HL-60 (cell line): ENCODE results near the gene TRDN.

Experiments
- DNase-seq, 2 experiments: peaks; one replicate each; pipeline ENCODE4 v3.0.0-alpha.2; 2010 to 2020; ENCODE audit warnings: low read depth in 1 of 2, low spot score in 1 of 2
- H3K27ac ChIP-seq: fragments of 250-450 bp; sonication (Bioruptor Pico); replicated peaks from 2 replicates; pipeline ENCODE4 v1.5.1; 2020; ENCODE audit warnings: mild to moderate bottlenecking, moderate library complexity
- H3K27me3 ChIP-seq: fragments of 250-450 bp; sonication (Bioruptor Pico); 2 replicates; pipeline ENCODE4 v1.5.1; 2021; ENCODE audit warnings: mild to moderate bottlenecking, moderate library complexity; ENCODE audit not compliant: insufficient read depth, poor library complexity, severe bottlenecking
- H3K4me3 ChIP-seq: replicated peaks from 2 replicates; pipeline ENCODE4 v1.5.1; 2011; ENCODE audit warnings: mild to moderate bottlenecking, control low read depth, low read length; ENCODE audit not compliant: insufficient read depth
- CTCF ChIP-seq: IDR thresholded peaks from one replicate; pipeline ENCODE4 v1.5.1; 2011; ENCODE audit warnings: low read length, control low read depth, inconsistent platforms; ENCODE audit not compliant: insufficient read depth
- GABPA ChIP-seq: IDR thresholded peaks from 2 replicates; pipeline ENCODE4 v1.6.1; 2012; ENCODE audit warnings: low read depth
- POLR2AphosphoS5 ChIP-seq: IDR thresholded peaks from 2 replicates; pipeline ENCODE4 v1.6.1; 2012; ENCODE audit warnings: low read depth
- REST ChIP-seq: IDR thresholded peaks from 2 replicates; pipeline ENCODE4 v1.6.1; 2012; ENCODE audit warnings: low read depth; ENCODE audit not compliant: insufficient replicate concordance
- SPI1 ChIP-seq: IDR thresholded peaks from 2 replicates; pipeline ENCODE4 v1.6.1; 2012; ENCODE audit warnings: low read depth, mild to moderate bottlenecking, borderline replicate concordance

Gene TRDN

DNA sequence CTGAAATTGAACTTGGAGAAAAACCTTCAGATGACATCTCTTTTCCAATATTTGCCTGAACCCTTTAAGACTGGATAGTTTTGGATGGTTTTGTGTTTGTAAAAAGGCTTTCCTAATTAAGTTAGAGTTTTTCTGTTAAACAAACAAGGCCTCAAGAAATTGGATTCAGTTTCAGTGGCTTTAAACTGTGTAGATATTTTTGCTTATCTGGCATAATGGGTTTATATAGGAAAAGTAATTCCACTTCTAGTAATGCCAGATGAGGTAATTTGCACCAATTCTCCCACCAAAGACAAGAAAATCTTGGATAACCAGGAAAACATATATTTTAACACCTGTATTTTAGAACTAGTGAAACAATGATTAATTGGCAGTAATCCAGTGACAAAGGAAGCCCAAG lies 12.0 kb upstream of the TRDN start:
- Histone ChIP-seq H3K27ac (no peak overlapping the region), H3K4me3 (no peak overlapping the region), H3K27me3 (no peaks in the 10 kb centered on the region)
- TF ChIP-seq GABPA: no peak
- no peak for TF ChIP-seq POLR2AphosphoS5
- no peak for TF ChIP-seq CTCF
- no peak for TF ChIP-seq SPI1
- TF ChIP-seq REST: no peak
- no peak for DNase-seq

DNA sequence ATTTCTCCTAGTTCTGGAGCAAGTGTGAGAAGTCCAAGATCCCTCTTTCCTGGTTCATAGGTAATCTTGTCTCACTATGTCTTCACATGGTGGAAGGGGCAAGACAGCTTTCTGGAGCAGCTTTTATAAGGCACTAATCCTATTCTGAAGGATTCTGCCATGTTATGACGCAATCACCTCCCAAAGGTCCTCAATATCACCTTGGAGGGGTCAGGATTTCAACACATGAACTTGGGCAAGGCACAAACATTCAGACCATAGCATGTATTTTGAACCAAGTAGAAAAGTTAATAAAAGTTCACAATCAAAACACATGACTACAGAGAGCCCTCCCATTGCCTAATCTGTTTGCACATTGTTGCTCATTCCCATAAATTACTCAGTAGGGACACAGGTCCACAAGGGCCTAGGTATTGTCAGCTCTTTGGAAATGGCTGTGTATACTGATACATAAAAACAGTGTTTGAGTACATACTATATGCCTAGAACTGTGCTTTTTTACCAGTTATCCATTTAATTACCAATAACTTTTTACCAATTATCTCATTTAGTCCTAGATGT lies 11.3 kb upstream of the TRDN start:
- H3K4me3 ChIP-seq: no peak overlapping the region
- TF ChIP-seq GABPA: no peak
- TF ChIP-seq CTCF: no peak
- TF ChIP-seq POLR2AphosphoS5: no peak
- TF ChIP-seq REST: no peak
- TF ChIP-seq SPI1: no peak
- no peak for DNase-seq
- H3K27ac ChIP-seq: no peak overlapping the region
- H3K27me3 ChIP-seq: no peaks in the 10 kb centered on the region

- no peak for DNase-seq
- Histone ChIP-seq H3K4me3 (no peak overlapping the region), H3K27ac (no peak overlapping the region), H3K27me3 (no peaks in the 10 kb centered on the region)
- TF ChIP-seq GABPA (no peak), SPI1 (no peak), POLR2AphosphoS5 (no peak), CTCF (no peak), REST (no peak)
These were observed 4.7 kb upstream of the TRDN start for GRCh38 chr6:123641497-123641896.
